Neuronal stem cell (in vitro differentiated cells): ENCODE data around the gene E2F3.
"Not testable (repeated sequence)": the region's sequence is repeated elsewhere in the genome, so short reads cannot be mapped to it uniquely, and the experiment has no call there.

ENCODE experiments used
- DNase-seq: peaks from one replicate; pipeline ENCODE4 v3.0.0-alpha.2; 2013; ENCODE audit warnings: low spot score
- H2AFZ ChIP-seq: one replicate; pipeline ENCODE4 v1.6.1; 2013; ENCODE audit warnings: mild to moderate bottlenecking, low read length, inconsistent platforms
- H2AK5ac ChIP-seq: 2 replicates; pipeline ENCODE4 v1.6.1; 2013; ENCODE audit warnings: low read depth, mild to moderate bottlenecking, inconsistent platforms, low read length, moderate library complexity, mixed read lengths
- H2BK120ac ChIP-seq: 2 replicates; pipeline ENCODE4 v1.6.1; 2013; ENCODE audit warnings: low read depth, mild to moderate bottlenecking, inconsistent platforms, low read length, moderate library complexity, mixed read lengths
- H2BK12ac ChIP-seq: one replicate; pipeline ENCODE4 v1.6.1; 2013; ENCODE audit warnings: low read length, inconsistent platforms
- H2BK15ac ChIP-seq: 2 replicates; pipeline ENCODE4 v1.6.1; 2013; ENCODE audit warnings: mild to moderate bottlenecking, low read length, inconsistent platforms, mixed read lengths
- H2BK5ac ChIP-seq: one replicate; pipeline ENCODE4 v1.6.1; 2013; ENCODE audit warnings: inconsistent platforms, mild to moderate bottlenecking, low read length, moderate library complexity
- H3K14ac ChIP-seq: one replicate; pipeline ENCODE4 v1.6.1; 2013; ENCODE audit warnings: low read length, inconsistent platforms
- H3K18ac ChIP-seq: 2 replicates; pipeline ENCODE4 v1.6.1; 2013; ENCODE audit warnings: low read length, inconsistent platforms
- H3K23ac ChIP-seq: 2 replicates; pipeline ENCODE4 v1.6.1; 2013; ENCODE audit warnings: low read depth, mild to moderate bottlenecking, mixed read lengths, low read length, inconsistent platforms; ENCODE audit not compliant: poor library complexity
- H3K27ac ChIP-seq: replicated peaks from 3 replicates; pipeline ENCODE4 v1.5.1; 2013; ENCODE audit warnings: low read length, inconsistent platforms
- H3K27me3 ChIP-seq, 3 experiments: 2 replicates each; pipeline ENCODE4 v1.6.1; 2013; ENCODE audit warnings: low read length in 3 of 3, mild to moderate bottlenecking in 2 of 3, inconsistent platforms in 1 of 3, low read depth in 1 of 3, mixed read lengths in 1 of 3, moderate library complexity in 1 of 3; ENCODE audit not compliant: control insufficient read depth in 3 of 3, insufficient read depth in 3 of 3
- H3K36me3 ChIP-seq, 2 donors: replicated peaks in 1 of 2; 2 replicates each; pipeline ENCODE4 v1.6.1; 2013; ENCODE audit warnings: low read length in 2 of 2; ENCODE audit not compliant: control insufficient read depth in 2 of 2, insufficient read depth in 2 of 2
- H3K4ac ChIP-seq: 2 replicates; pipeline ENCODE4 v1.6.1; 2013; ENCODE audit warnings: inconsistent platforms, mild to moderate bottlenecking, low read length, moderate library complexity
- H3K4me1 ChIP-seq, 2 donors: 1 replicate in 1 of 2; 2 replicates in 1 of 2; pipeline ENCODE4 v1.6.1; 2013; ENCODE audit warnings: low read length in 2 of 2, low read depth in 1 of 2; ENCODE audit not compliant: control insufficient read depth in 2 of 2, insufficient read depth in 1 of 2
- H3K4me2 ChIP-seq: one replicate; pipeline ENCODE4 v1.6.1; 2013; ENCODE audit warnings: mild to moderate bottlenecking, low read length, inconsistent platforms; ENCODE audit not compliant: insufficient read depth, poor library complexity, severe bottlenecking
- H3K4me3 ChIP-seq, 2 donors: 2 replicates each; pipeline ENCODE4 v1.5.1; 2013; ENCODE audit warnings: low read length in 2 of 2, mild to moderate bottlenecking in 2 of 2, inconsistent platforms in 1 of 2, moderate library complexity in 1 of 2
- H3K79me1 ChIP-seq: one replicate; pipeline ENCODE4 v1.6.1; 2013; ENCODE audit warnings: low read depth, mild to moderate bottlenecking, inconsistent platforms, low read length, moderate library complexity
- H3K9ac ChIP-seq: one replicate; pipeline ENCODE4 v1.6.1; 2013; ENCODE audit warnings: mild to moderate bottlenecking, low read depth, low read length, inconsistent platforms; ENCODE audit not compliant: poor library complexity
- H3K9me3 ChIP-seq, 2 donors: replicated peaks in 1 of 2; 2 replicates each; pipeline versions ENCODE3 to v1.6.1; 2013; ENCODE audit warnings: low read length in 2 of 2, mild to moderate bottlenecking in 2 of 2, inconsistent platforms in 1 of 2, low read depth in 1 of 2, mixed read lengths in 1 of 2, moderate library complexity in 1 of 2; ENCODE audit not compliant: control insufficient read depth in 2 of 2, insufficient read depth in 1 of 2
- H4K8ac ChIP-seq: one replicate; pipeline ENCODE4 v1.6.1; 2013; ENCODE audit warnings: low read depth, mild to moderate bottlenecking, inconsistent platforms, low read length, moderate library complexity
- H4K91ac ChIP-seq: one replicate; pipeline ENCODE4 v1.6.1; 2013; ENCODE audit warnings: low read length, low read depth, mild to moderate bottlenecking, inconsistent platforms; ENCODE audit not compliant: poor library complexity
- WGBS, 2 donors: extraction: QIAGEN DNeasy Blood & Tissue Kit; methylation state at CpG; one replicate each; pipeline ENCODE4 v1.1.7; 2013; ENCODE audit warnings: missing lambda C conversion rate in 2 of 2, mixed read lengths in 1 of 2; ENCODE audit not compliant: insufficient read length in 2 of 2, insufficient replicate concordance in 1 of 2; ENCODE audit errors: extremely low coverage in 2 of 2; 5-methylcytosine and 5-hydroxymethylcytosine counted together

The E2F3 gene

GRCh38 chr6:20464041-20464440 is 62.4 kb downstream of the E2F3 start:
- H2BK120ac ChIP-seq, result no peak overlapping the region
- no peak overlapping the region for H3K9ac ChIP-seq
- H3K36me3 ChIP-seq, result peaks cover 9 to 66% of the 10 kb centered on the region in 2 donors
- no peak overlapping the region for H3K4ac ChIP-seq
- H3K79me1 ChIP-seq, result peaks cover 8% of the 10 kb centered on the region
- H2AFZ ChIP-seq, result no peak overlapping the region
- H4K8ac ChIP-seq, result no peak overlapping the region
- H2BK15ac ChIP-seq, result no peak overlapping the region
- no peak for DNase-seq
- H2BK5ac ChIP-seq, result no peak overlapping the region
- H3K4me3 ChIP-seq, result no peak overlapping the region
- WGBS, 2 donors, result no CpG with 5 or more reads among the region's 2 CpGs
- H3K9me3 ChIP-seq, result peaks cover 0 to 4% of the 10 kb centered on the region in 2 donors
- no peak overlapping the region for H2BK12ac ChIP-seq
- H3K4me2 ChIP-seq, result no peak overlapping the region
- H3K27me3 ChIP-seq, result no peaks in the 10 kb centered on the region
- H2AK5ac ChIP-seq, result no peak overlapping the region
- H3K18ac ChIP-seq, result no peak overlapping the region
- H3K14ac ChIP-seq, result no peak overlapping the region
- no peaks in the 10 kb centered on the region for H3K4me1 ChIP-seq
- no peak overlapping the region for H4K91ac ChIP-seq
- H3K23ac ChIP-seq, result no peak overlapping the region
- H3K27ac ChIP-seq, result no peak overlapping the region

GRCh38 chr6:20464847-20465246 is 63.2 kb downstream of the E2F3 start:
- H3K79me1 ChIP-seq, result peaks cover 8% of the 10 kb centered on the region
- H3K36me3 ChIP-seq, result peaks cover 9 to 63% of the 10 kb centered on the region in 2 donors
- H3K23ac ChIP-seq, result no peak overlapping the region
- no peaks in the 10 kb centered on the region for H3K27me3 ChIP-seq
- no peak overlapping the region for H4K8ac ChIP-seq
- no peak overlapping the region for H3K4me2 ChIP-seq
- H3K18ac ChIP-seq, result no peak overlapping the region
- no peak overlapping the region for H3K27ac ChIP-seq
- H3K9ac ChIP-seq, result no peak overlapping the region
- H2BK12ac ChIP-seq, result no peak overlapping the region
- no peaks in the 10 kb centered on the region for H3K4me1 ChIP-seq
- no peak overlapping the region for H4K91ac ChIP-seq
- no peak overlapping the region for H2BK120ac ChIP-seq
- H3K14ac ChIP-seq, result no peak overlapping the region
- no peak overlapping the region for H2BK5ac ChIP-seq
- no CpG with 5 or more reads among the region's 4 CpGs for WGBS, 2 donors
- H3K4me3 ChIP-seq, result no peak overlapping the region
- H2BK15ac ChIP-seq, result no peak overlapping the region
- no peak overlapping the region for H2AK5ac ChIP-seq
- H3K4ac ChIP-seq, result no peak overlapping the region
- H2AFZ ChIP-seq, result no peak overlapping the region
- no peak for DNase-seq
- H3K9me3 ChIP-seq, result peaks cover 0 to 4% of the 10 kb centered on the region in 2 donors

GRCh38 chr6:20465616-20466015 is 63.9 kb downstream of the E2F3 start:
- not testable (repeated sequence) for H3K23ac ChIP-seq, H3K27me3 ChIP-seq, H4K8ac ChIP-seq, H3K9me3 ChIP-seq, H2BK5ac ChIP-seq, H4K91ac ChIP-seq, H3K4me2 ChIP-seq, H2BK12ac ChIP-seq, H3K9ac ChIP-seq, H2BK120ac ChIP-seq, H2AK5ac ChIP-seq, H3K4ac ChIP-seq, H2BK15ac ChIP-seq, H3K79me1 ChIP-seq, H3K27ac ChIP-seq, H2AFZ ChIP-seq, H3K4me1 ChIP-seq, DNase-seq, H3K14ac ChIP-seq, H3K4me3 ChIP-seq, H3K18ac ChIP-seq
- peaks cover 9 to 63% of the 10 kb centered on the region in 2 donors for H3K36me3 ChIP-seq
- no CpG with 5 or more reads among the region's 4 CpGs for WGBS, 2 donors

- no peak overlapping the region for H3K14ac ChIP-seq
- H3K36me3 ChIP-seq, result peaks cover 9 to 59% of the 10 kb centered on the region in 2 donors
- H3K27ac ChIP-seq, result no peak overlapping the region
- WGBS, 2 donors, result no CpG with 5 or more reads among the region's 4 CpGs
- H3K23ac ChIP-seq, result no peak overlapping the region
- no peaks in the 10 kb centered on the region for H3K27me3 ChIP-seq
- H2AK5ac ChIP-seq, result no peak overlapping the region
- H3K4me1 ChIP-seq, result peaks cover 0 to 3% of the 10 kb centered on the region in 2 donors
- H2BK15ac ChIP-seq, result no peak overlapping the region
- H3K4me2 ChIP-seq, result no peak overlapping the region
- H2BK120ac ChIP-seq, result no peak overlapping the region
- H3K9me3 ChIP-seq, result no peaks in the 10 kb centered on the region
- H3K18ac ChIP-seq, result no peak overlapping the region
- H3K4me3 ChIP-seq, result no peak overlapping the region
- H3K4ac ChIP-seq, result no peak overlapping the region
- H2BK5ac ChIP-seq, result no peak overlapping the region
- H3K79me1 ChIP-seq, result peaks cover 7% of the 10 kb centered on the region
- H4K8ac ChIP-seq, result no peak overlapping the region
- no peak overlapping the region for H4K91ac ChIP-seq
- H2AFZ ChIP-seq, result no peak overlapping the region
- no peak overlapping the region for H3K9ac ChIP-seq
- no peak for DNase-seq
- no peak overlapping the region for H2BK12ac ChIP-seq
These were observed 65.8 kb downstream of the E2F3 start for GRCh38 chr6:20467437-20467836.
